H1 (cell line): ENCODE data around the gene PKN1. TPM values are rescaled to one million over a fixed set of nuclear protein-coding genes. Genes with fewer than 3 reads are reported as not detected.

Experiments used
- CTCF ChIA-PET: fragments of 300-600 bp; sonication (Branson Sonifier 250); formaldehyde crosslinking; loops from one replicate; lab custom pipeline; 2021; ENCODE audit not compliant: partially characterized antibody; lab: Charles Lee
- POLR2A ChIA-PET: fragments of 300-600 bp; sonication (Branson Sonifier 250); formaldehyde crosslinking; loops from one replicate; lab custom pipeline; 2021; ENCODE audit warnings: inconsistent platforms; ENCODE audit not compliant: partially characterized antibody; lab: Charles Lee
- DNase-seq, 2 experiments: peaks; one replicate each; pipeline versions ENCODE4 v3.0.0 to v3.0.0-alpha.2; 2010 to 2022; ENCODE audit warnings: low spot score in 2 of 2, low read depth in 1 of 2, mixed read lengths in 1 of 2
- FAIRE-seq: peaks from 2 replicates; lab custom pipeline; 2011; peaks lifted over from hg19 to GRCh38; lab: Jason Lieb, UNC
- H2AFZ ChIP-seq: 2 replicates; pipeline ENCODE4 v1.8.1; 2012; ENCODE audit warnings: low read length, inconsistent platforms
- H2AK5ac ChIP-seq: 2 replicates; pipeline ENCODE4 v1.6.1; 2013; ENCODE audit warnings: low read depth, low read length
- H2BK120ac ChIP-seq: replicated peaks from 2 replicates; pipeline ENCODE3; 2013; ENCODE audit warnings: low read depth, low read length, inconsistent platforms
- H2BK12ac ChIP-seq: 2 replicates; pipeline ENCODE4 v1.6.1; 2013; ENCODE audit warnings: low read depth, low read length
- H2BK15ac ChIP-seq: 2 replicates; pipeline ENCODE4 v1.6.1; 2013; ENCODE audit warnings: low read length
- H2BK20ac ChIP-seq: 2 replicates; pipeline ENCODE4 v1.6.1; 2013; ENCODE audit warnings: low read length
- H2BK5ac ChIP-seq: 2 replicates; pipeline ENCODE4 v1.6.1; 2013; ENCODE audit warnings: low read depth, low read length
- H3K14ac ChIP-seq: 2 replicates; pipeline ENCODE4 v1.6.1; 2013; ENCODE audit warnings: inconsistent platforms; ENCODE audit not compliant: insufficient read length
- H3K18ac ChIP-seq: 2 replicates; pipeline ENCODE4 v1.6.1; 2013; ENCODE audit warnings: low read length; ENCODE audit errors: extremely low read depth
- H3K23ac ChIP-seq: 2 replicates; pipeline ENCODE4 v1.6.1; 2013; ENCODE audit warnings: inconsistent platforms; ENCODE audit not compliant: insufficient read length
- H3K23me2 ChIP-seq: 2 replicates; pipeline ENCODE4 v1.6.1; 2013; ENCODE audit warnings: low read depth, low read length
- H3K27ac ChIP-seq: 2 replicates; pipeline ENCODE4 v1.6.1; 2011; ENCODE audit warnings: low read depth, low read length, inconsistent platforms
- H3K27me3 ChIP-seq, 4 experiments: replicated peaks in 1 of 4; 1 replicate in 1 of 4; 2 replicates in 3 of 4; pipeline versions ENCODE4 v1.6.1 to v1.8.1; 2011 to 2013; ENCODE audit warnings: low read length in 3 of 4, mild to moderate bottlenecking in 3 of 4, inconsistent platforms in 2 of 4, mixed read lengths in 2 of 4, moderate library complexity in 1 of 4; ENCODE audit not compliant: control insufficient read depth in 3 of 4, insufficient read depth in 3 of 4; ENCODE audit errors: extremely low read depth in 1 of 4
- H3K36me3 ChIP-seq, 4 experiments: 2 replicates each; pipeline versions ENCODE4 v1.6.1 to v1.8.1; 2011 to 2013; ENCODE audit warnings: mild to moderate bottlenecking in 4 of 4, low read length in 3 of 4, moderate library complexity in 2 of 4, control low read depth in 1 of 4, inconsistent platforms in 1 of 4; ENCODE audit not compliant: insufficient read depth in 4 of 4, control insufficient read depth in 2 of 4
- H3K4ac ChIP-seq: replicated peaks from 2 replicates; pipeline ENCODE3; 2013; ENCODE audit warnings: low read length, low read depth, mixed read lengths, inconsistent platforms; ENCODE audit not compliant: insufficient read length
- H3K4me1 ChIP-seq, 4 experiments: replicated peaks in 1 of 4; 1 replicate in 1 of 4; 2 replicates in 3 of 4; pipeline versions ENCODE4 v1.6.1 to v1.8.1; 2011 to 2013; ENCODE audit warnings: low read length in 3 of 4, inconsistent platforms in 2 of 4, mixed read lengths in 1 of 4; ENCODE audit not compliant: insufficient read depth in 4 of 4, control insufficient read depth in 3 of 4
- H3K4me2 ChIP-seq, 2 experiments: 2 replicates each; pipeline versions ENCODE4 v1.6.1 to v1.8.1; 2011 to 2013; ENCODE audit warnings: low read depth in 2 of 2, low read length in 2 of 2, control low read depth in 1 of 2, inconsistent platforms in 1 of 2, mild to moderate bottlenecking in 1 of 2; ENCODE audit not compliant: insufficient read depth in 1 of 2
- H3K4me3 ChIP-seq, 4 experiments: fragments of 200-600, 300-600 bp in 1 of 4; sonication (generic), shearing (Covaris generic), sonication (Bioruptor Twin) in 1 of 4; 2 replicates each; pipeline versions ENCODE4 v1.5.1 to v1.8.1; 2011 to 2016; ENCODE audit warnings: low read length in 4 of 4, low read depth in 3 of 4, control low read depth in 2 of 4, inconsistent platforms in 2 of 4, mild to moderate bottlenecking in 2 of 4, mixed read lengths in 1 of 4, moderate library complexity in 1 of 4; ENCODE audit not compliant: insufficient read depth in 2 of 4; ENCODE audit errors: extremely low read depth in 1 of 4
- H3K56ac ChIP-seq: replicated peaks from 2 replicates; pipeline ENCODE3; 2013; ENCODE audit warnings: low read depth, mild to moderate bottlenecking, mixed read lengths, low read length, inconsistent platforms; ENCODE audit not compliant: insufficient read length
- H3K79me1 ChIP-seq: 2 replicates; pipeline ENCODE4 v1.6.1; 2013; ENCODE audit warnings: low read depth, low read length, control low read depth
- H3K79me2 ChIP-seq, 2 experiments: 2 replicates each; pipeline versions ENCODE4 v1.6.1 to v1.8.1; 2012 to 2013; ENCODE audit warnings: low read length in 2 of 2, mild to moderate bottlenecking in 2 of 2, inconsistent platforms in 1 of 2; ENCODE audit not compliant: insufficient read depth in 2 of 2, control insufficient read depth in 1 of 2
- H3K9ac ChIP-seq, 4 experiments: replicated peaks in 1 of 4; 1 replicate in 1 of 4; 2 replicates in 3 of 4; pipeline versions ENCODE4 v1.6.1 to v1.8.1; 2011 to 2013; ENCODE audit warnings: low read depth in 3 of 4, low read length in 3 of 4, control low read depth in 2 of 4, mild to moderate bottlenecking in 2 of 4, moderate library complexity in 2 of 4, inconsistent platforms in 1 of 4; ENCODE audit errors: extremely low read depth in 1 of 4
- H3K9me3 ChIP-seq, 2 experiments: 2 replicates each; pipeline versions ENCODE4 v1.6.1 to v1.8.1; 2012 to 2013; ENCODE audit warnings: mild to moderate bottlenecking in 2 of 2, moderate library complexity in 2 of 2, control low read depth in 1 of 2, inconsistent platforms in 1 of 2, low read depth in 1 of 2, low read length in 1 of 2, mixed read lengths in 1 of 2; ENCODE audit not compliant: insufficient read depth in 2 of 2
- H4K20me1 ChIP-seq, 2 experiments: replicated peaks in 1 of 2; 2 replicates each; pipeline versions ENCODE3 to v1.8.1; 2011 to 2013; ENCODE audit warnings: inconsistent platforms in 2 of 2, low read length in 2 of 2, mild to moderate bottlenecking in 1 of 2; ENCODE audit not compliant: insufficient read depth in 2 of 2, control insufficient read depth in 1 of 2
- H4K5ac ChIP-seq: 2 replicates; pipeline ENCODE4 v1.6.1; 2013; ENCODE audit warnings: low read length, low read depth, mixed read lengths, inconsistent platforms; ENCODE audit not compliant: insufficient read length
- H4K8ac ChIP-seq: 2 replicates; pipeline ENCODE4 v1.8.0; 2013; ENCODE audit warnings: mild to moderate bottlenecking, moderate library complexity, low read length, inconsistent platforms; ENCODE audit not compliant: insufficient read depth; ENCODE audit errors: extremely low read depth
- H4K91ac ChIP-seq: replicated peaks from 2 replicates; pipeline ENCODE3; 2013; ENCODE audit warnings: low read length, mixed read lengths, inconsistent platforms; ENCODE audit not compliant: insufficient read length
- BACH1 ChIP-seq: IDR thresholded peaks from 2 replicates; pipeline ENCODE4 v1.6.1; 2012; ENCODE audit warnings: low read length, improper control_type of control experiment
- BRCA1 ChIP-seq: IDR thresholded peaks from 2 replicates; pipeline ENCODE4 v1.6.1; 2012; ENCODE audit warnings: low read depth, low read length, improper control_type of control experiment
- CHD1 ChIP-seq: IDR thresholded peaks from 2 replicates; pipeline ENCODE4 v1.6.1; 2012; ENCODE audit warnings: low read depth, low read length, improper control_type of control experiment
- GABPA ChIP-seq: IDR thresholded peaks from 2 replicates; pipeline ENCODE4 v1.6.1; 2011; ENCODE audit warnings: mild to moderate bottlenecking, low read length, moderate library complexity, borderline replicate concordance; ENCODE audit not compliant: insufficient read depth
- HDAC2 ChIP-seq, 2 experiments: fragments of 300-600 bp in 1 of 2; sonication (generic) in 1 of 2; IDR thresholded peaks; 2 replicates each; pipeline ENCODE4 v1.6.1; 2011 to 2012; ENCODE audit warnings: low read depth in 2 of 2, low read length in 2 of 2, mild to moderate bottlenecking in 2 of 2, moderate library complexity in 2 of 2, borderline replicate concordance in 1 of 2, inconsistent platforms in 1 of 2
- KDM4A ChIP-seq: IDR thresholded peaks from one replicate; pipeline ENCODE4 v1.7.1; 2012; ENCODE audit warnings: low read depth, mild to moderate bottlenecking, moderate library complexity, low read length, inconsistent platforms; ENCODE audit not compliant: severe bottlenecking
- RFX5 ChIP-seq: IDR thresholded peaks from 2 replicates; pipeline ENCODE4 v1.6.1; 2011; ENCODE audit warnings: low read depth, low read length, improper control_type of control experiment, borderline replicate concordance
- RNF2 ChIP-seq: fragments of 200-900, 300-1000 bp; sonication (generic); IDR thresholded peaks from 2 replicates; pipeline ENCODE4 v1.7.1; 2016; ENCODE audit warnings: borderline replicate concordance, low read depth, mild to moderate bottlenecking, antibody characterized with exemption, low read length; ENCODE audit not compliant: poor library complexity, severe bottlenecking; ENCODE audit errors: missing control alignments
- RXRA ChIP-seq: IDR thresholded peaks from 2 replicates; pipeline ENCODE4 v1.6.1; 2011; ENCODE audit warnings: low read depth, mild to moderate bottlenecking, low read length, moderate library complexity; ENCODE audit not compliant: insufficient read depth
- SP2 ChIP-seq: IDR thresholded peaks from 2 replicates; pipeline ENCODE4 v1.6.1; 2012; ENCODE audit warnings: mild to moderate bottlenecking, low read length, inconsistent platforms
- TAF7 ChIP-seq: optimal IDR thresholded peaks from 2 replicates; pipeline ENCODE3; 2011; ENCODE audit warnings: low read depth, mild to moderate bottlenecking, inconsistent platforms, low read length, moderate library complexity, borderline replicate concordance
- WGBS, 2 experiments: shearing (Covaris generic) in 1 of 2; methylation state at CpG; one replicate each; pipeline versions ENCODE4 v1.1.6 to v1.1.7; 2013 to 2015; ENCODE audit warnings: low lambda C conversion rate in 2 of 2, mixed read lengths in 2 of 2, inconsistent platforms in 1 of 2, low coverage in 1 of 2, missing lambda C conversion rate in 1 of 2; ENCODE audit not compliant: insufficient replicate concordance in 2 of 2, insufficient coverage in 1 of 2, insufficient read length in 1 of 2; ENCODE audit errors: extremely low coverage in 1 of 2, missing lambda C conversion rate in 1 of 2; 5-methylcytosine and 5-hydroxymethylcytosine counted together
- polyA plus RNA-seq, 7 experiments: library from polyadenylated mRNA; depleted of rRNA in 3 of 7; stranded (reverse) in 5 of 7; unstranded in 2 of 7; fragments of >200 nt in 5 of 7; fragments of 200-250 nt in 2 of 7; gene quantifications; 1 replicate in 5 of 7; 2 replicates in 1 of 7; 4 replicates in 1 of 7; pipeline versions ENCODE4 v1.2.1 to v1.2.3, GENCODE V29; 2011 to 2013; ENCODE audit warnings: missing spikeins in 2 of 7, mixed read lengths in 2 of 7
- total RNA-seq: library from RNA; stranded (reverse); fragmentation: NEBNext Ultra II Directional; extraction: Animal tissue kit (Norgen Biotek cat#: 25700); gene quantifications from 2 replicates; pipeline ENCODE4 v1.2.1, GENCODE V29; 2021
- TF ChIP-seq, protein P1 (sequence below): IDR thresholded peaks from 2 replicates; pipeline ENCODE4 v1.6.1; 2012; ENCODE audit warnings: inconsistent platforms

PKN1 gene
- total and polyA plus RNA-seq, 2 of the 8 experiments (the other 6 are each of a cell fraction or from before 2014, with no cell fraction given) = 65.2 to 162 TPM

DNA sequence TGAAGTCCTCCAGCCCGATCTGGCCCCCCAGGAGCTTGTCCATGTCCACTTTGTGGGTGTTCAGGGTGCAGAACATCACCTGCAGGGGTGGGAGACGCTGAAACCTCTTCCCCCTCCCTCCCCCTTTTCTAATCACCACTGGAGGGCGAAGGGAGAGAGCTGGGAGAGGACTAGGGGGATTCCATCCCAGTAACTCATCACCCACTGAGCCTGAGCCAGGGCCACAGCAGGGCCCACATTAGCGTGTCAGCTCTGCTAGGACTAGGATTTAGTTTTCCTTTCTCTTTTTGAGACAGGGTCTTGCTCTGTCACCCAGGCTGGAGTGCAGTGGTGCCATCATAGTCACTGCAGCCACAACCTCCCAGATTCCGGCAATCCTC is 47.6 kb downstream of the PKN1 start:
- H2AK5ac ChIP-seq = no peak overlapping the region
- DNase-seq (no peak), FAIRE-seq (no peak)
- no peak overlapping the region for H2BK20ac ChIP-seq
- H3K4me1 ChIP-seq = peaks cover 0 to 20% (median 7%) of the 10 kb centered on the region in 4 experiments; a peak in 6 of 7 replicates
- no peak overlapping the region for H2BK12ac ChIP-seq
- ChIA-PET CTCF (interaction anchor here (0.5 to 5.6 kb wide), 28 partner anchors 9 to 420 kb away, joined by 3 to 36 read pairs (median 5); partner anchors contain the start of genes DNAJB1 and GIPC1), POLR2A (interaction anchor here (0.6 to 7.0 kb wide), 7 partner anchors 8 to 772 kb away, joined by 3 to 45 read pairs (median 4); partner anchors contain the start of genes C19orf53 and GIPC1)
- H4K8ac ChIP-seq = no peak overlapping the region
- H3K36me3 ChIP-seq = peaks cover 5 to 17% (median 10%) of the 10 kb centered on the region in 4 experiments; a peak in 6 of 8 replicates
- H3K27me3 ChIP-seq = no peaks in the 10 kb centered on the region
- H3K79me1 ChIP-seq = no peaks in the 10 kb centered on the region
- H3K56ac ChIP-seq = no peak overlapping the region
- H2BK15ac ChIP-seq = no peak overlapping the region
- no peak overlapping the region for H3K18ac ChIP-seq
- H2BK5ac ChIP-seq = no peak overlapping the region
- H3K9ac ChIP-seq = no peak overlapping the region
- H3K4ac ChIP-seq = no peak overlapping the region
- no peak overlapping the region for H2AFZ ChIP-seq
- H4K5ac ChIP-seq = no peak overlapping the region
- WGBS, 2 experiments = 85% methylated on average over 5 of the region's 5 CpGs; no CpG with 5 or more reads in 1 of the 2 experiments
- peaks cover 0 to 8% of the 10 kb centered on the region in 2 experiments for H4K20me1 ChIP-seq
- H3K4me3 ChIP-seq = no peak overlapping the region
- H3K4me2 ChIP-seq = 0 out of 4 replicates have a peak overlapping the region, but pooled peaks of 1 of the 2 experiments have one; percentile 53
- H3K14ac ChIP-seq = no peak overlapping the region
- no peaks in the 10 kb centered on the region for H3K23me2 ChIP-seq
- H3K27ac ChIP-seq = no peak overlapping the region
- H3K23ac ChIP-seq = no peak overlapping the region
- H2BK120ac ChIP-seq = no peak overlapping the region
- no peaks in the 10 kb centered on the region for H3K79me2 ChIP-seq
- H3K9me3 ChIP-seq = no peaks in the 10 kb centered on the region
- no peak overlapping the region for H4K91ac ChIP-seq
- TF ChIP-seq TAF7 = no peak
- TF ChIP-seq CHD1 = no peak
- no peak for TF ChIP-seq GABPA
- no peak for TF ChIP-seq KDM4A
- TF ChIP-seq RFX5 = no peak
- TF ChIP-seq RNF2 = no peak
- TF ChIP-seq SP2 = no peak
- TF ChIP-seq RXRA = no peak
- no peak for TF ChIP-seq BACH1
- TF ChIP-seq BRCA1 = no peak
- TF ChIP-seq, protein P1, sequence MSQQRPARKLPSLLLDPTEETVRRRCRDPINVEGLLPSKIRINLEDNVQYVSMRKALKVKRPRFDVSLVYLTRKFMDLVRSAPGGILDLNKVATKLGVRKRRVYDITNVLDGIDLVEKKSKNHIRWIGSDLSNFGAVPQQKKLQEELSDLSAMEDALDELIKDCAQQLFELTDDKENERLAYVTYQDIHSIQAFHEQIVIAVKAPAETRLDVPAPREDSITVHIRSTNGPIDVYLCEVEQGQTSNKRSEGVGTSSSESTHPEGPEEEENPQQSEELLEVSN = no peak
- TF ChIP-seq HDAC2 (IDR thresholded peaks at IDR 0.05; ENCODE audit: borderline replicate concordance in 1 of 2, low read depth in 2 of 2, low read length in 2 of 2) = no peak
